AG09319 (cell line): ENCODE data around the gene HTT.
A peak's percentile ranks its signal among the peaks of the same experiment; 100 is the strongest.

Experiments
- DNase-seq: peaks from one replicate; pipeline ENCODE4 v3.0.0-alpha.2; 2010; ENCODE audit warnings: low read depth; ENCODE audit errors: extremely low read depth
- CTCF ChIP-seq: IDR thresholded peaks from 2 replicates; pipeline ENCODE4 v1.5.1; 2011; ENCODE audit warnings: low read depth, mild to moderate bottlenecking, inconsistent platforms, low read length, moderate library complexity

HTT gene

GRCh38 chr4:3074078-3074845 lies at the start of gene HTT, which contains the start of gene HTT-AS:
TSS of gene HTT (plus strand) at chr4:3074681. CDS start at chr4:3074826, 145 bp downstream.
TSS of gene HTT-AS (minus strand) at chr4:3074538.
- peak; percentile 87 for DNase-seq
- no peak; the same call in 1 of the 2 replicates for TF ChIP-seq CTCF

- DNase-seq, result no peak
- no peak for TF ChIP-seq CTCF
Measured at GRCh38 chr4:3025881-3026280, 48.6 kb upstream of the HTT start.

GRCh38 chr4:3026540-3026939 lies 47.9 kb upstream of the HTT start:
- no peak for DNase-seq
- TF ChIP-seq CTCF, result no peak

- no peak for TF ChIP-seq CTCF
- no peak for DNase-seq
Measured at GRCh38 chr4:3029464-3029863, 45.0 kb upstream of the HTT start.

- TF ChIP-seq CTCF, result no peak
- no peak for DNase-seq
Measured at GRCh38 chr4:3030566-3031356, 43.7 kb upstream of the HTT start.

GRCh38 chr4:3031357-3032082 lies 43.0 kb upstream of the HTT start:
- DNase-seq, result no peak
- TF ChIP-seq CTCF, result no peak
